KMS-11 (cell line): Measurements from ENCODE around the gene SLC38A4.

Experiments
- H2AFZ ChIP-seq: fragments of 200-600 bp; sonication (generic); 2 replicates; pipeline ENCODE4 v1.6.1; 2016; ENCODE audit warnings: antibody characterized with exemption, mixed run types, low read depth
- H3K27ac ChIP-seq: fragments of 200-600 bp; sonication (generic); 2 replicates; pipeline ENCODE4 v1.6.1; 2016; ENCODE audit warnings: mild to moderate bottlenecking, mixed run types
- H3K27me3 ChIP-seq: fragments of 200-600 bp; sonication (generic); 2 replicates; pipeline ENCODE4 v1.6.1; 2017; ENCODE audit warnings: mild to moderate bottlenecking, low read depth, mixed run types, moderate library complexity; ENCODE audit not compliant: insufficient read depth
- H3K36me3 ChIP-seq: fragments of 200-600 bp; sonication (generic); 2 replicates; pipeline ENCODE4 v1.6.1; 2017; ENCODE audit warnings: mild to moderate bottlenecking, mixed run types; ENCODE audit not compliant: insufficient read depth
- H3K4me1 ChIP-seq: fragments of 200-600 bp; sonication (generic); 2 replicates; pipeline ENCODE4 v1.6.1; 2016; ENCODE audit warnings: mild to moderate bottlenecking, low read depth, mixed run types; ENCODE audit not compliant: poor library complexity, severe bottlenecking
- H3K4me2 ChIP-seq: fragments of 200-600 bp; sonication (generic); 2 replicates; pipeline ENCODE4 v1.7.0; 2016; ENCODE audit warnings: mild to moderate bottlenecking, mixed run types
- H3K4me3 ChIP-seq: fragments of 200-600 bp; sonication (generic); IDR thresholded peaks from 2 replicates; pipeline ENCODE4 v1.6.1; 2017; ENCODE audit warnings: low read depth, low read length, mixed read lengths; ENCODE audit not compliant: insufficient read depth
- H3K79me2 ChIP-seq: fragments of 200-600 bp; sonication (generic); 2 replicates; pipeline ENCODE4 v1.6.1; 2016; ENCODE audit warnings: low read depth, mixed run types; ENCODE audit not compliant: insufficient read depth
- H3K9ac ChIP-seq: fragments of 200-600 bp; sonication (generic); 2 replicates; pipeline ENCODE4 v1.6.1; 2016; ENCODE audit warnings: mild to moderate bottlenecking, mixed run types
- H4K20me1 ChIP-seq: fragments of 200-600 bp; sonication (generic); 2 replicates; pipeline ENCODE4 v1.6.1; 2016; ENCODE audit warnings: mild to moderate bottlenecking, mixed run types; ENCODE audit not compliant: insufficient read depth
- TF ChIP-seq, protein P1 (sequence below): fragments of 200-600 bp; sonication (generic); conservative IDR thresholded peaks from 2 replicates; pipeline ENCODE4 v1.6.1; 2017; ENCODE audit warnings: low read depth, mild to moderate bottlenecking, antibody characterized with exemption, low read length, moderate library complexity, mixed read lengths

The SLC38A4 gene

DNA sequence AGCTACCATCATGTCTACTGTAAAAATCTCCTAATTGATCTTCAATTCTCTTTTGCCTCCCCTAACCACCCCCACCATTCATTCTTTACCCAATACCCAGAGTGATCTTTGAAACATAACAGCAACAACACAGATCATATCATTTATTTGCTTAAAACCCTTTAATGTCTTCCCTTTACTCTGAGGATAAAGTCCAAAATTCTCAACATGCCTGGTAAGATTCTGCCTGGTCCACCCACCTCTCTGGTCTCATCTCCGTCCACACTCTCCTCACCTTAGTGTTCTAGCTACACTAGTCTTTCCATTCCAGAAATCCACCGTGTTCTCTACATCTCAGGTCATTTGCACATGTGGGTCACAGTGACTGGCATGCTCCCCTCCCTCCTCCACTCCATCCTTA, 27.7 kb downstream of the SLC38A4 start:
- H3K4me2 ChIP-seq, result no peak overlapping the region
- no peak overlapping the region for H3K4me3 ChIP-seq
- TF ChIP-seq, protein P1, sequence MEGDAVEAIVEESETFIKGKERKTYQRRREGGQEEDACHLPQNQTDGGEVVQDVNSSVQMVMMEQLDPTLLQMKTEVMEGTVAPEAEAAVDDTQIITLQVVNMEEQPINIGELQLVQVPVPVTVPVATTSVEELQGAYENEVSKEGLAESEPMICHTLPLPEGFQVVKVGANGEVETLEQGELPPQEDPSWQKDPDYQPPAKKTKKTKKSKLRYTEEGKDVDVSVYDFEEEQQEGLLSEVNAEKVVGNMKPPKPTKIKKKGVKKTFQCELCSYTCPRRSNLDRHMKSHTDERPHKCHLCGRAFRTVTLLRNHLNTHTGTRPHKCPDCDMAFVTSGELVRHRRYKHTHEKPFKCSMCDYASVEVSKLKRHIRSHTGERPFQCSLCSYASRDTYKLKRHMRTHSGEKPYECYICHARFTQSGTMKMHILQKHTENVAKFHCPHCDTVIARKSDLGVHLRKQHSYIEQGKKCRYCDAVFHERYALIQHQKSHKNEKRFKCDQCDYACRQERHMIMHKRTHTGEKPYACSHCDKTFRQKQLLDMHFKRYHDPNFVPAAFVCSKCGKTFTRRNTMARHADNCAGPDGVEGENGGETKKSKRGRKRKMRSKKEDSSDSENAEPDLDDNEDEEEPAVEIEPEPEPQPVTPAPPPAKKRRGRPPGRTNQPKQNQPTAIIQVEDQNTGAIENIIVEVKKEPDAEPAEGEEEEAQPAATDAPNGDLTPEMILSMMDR, result no peak
- no peaks in the 10 kb centered on the region for H3K4me1 ChIP-seq
- no peak overlapping the region for H3K27ac ChIP-seq
- no peak overlapping the region for H3K9ac ChIP-seq
- H3K79me2 ChIP-seq, result no peaks in the 10 kb centered on the region
- H3K27me3 ChIP-seq, result no peaks in the 10 kb centered on the region
- no peaks in the 10 kb centered on the region for H4K20me1 ChIP-seq
- no peaks in the 10 kb centered on the region for H3K36me3 ChIP-seq
- no peak overlapping the region for H2AFZ ChIP-seq

DNA sequence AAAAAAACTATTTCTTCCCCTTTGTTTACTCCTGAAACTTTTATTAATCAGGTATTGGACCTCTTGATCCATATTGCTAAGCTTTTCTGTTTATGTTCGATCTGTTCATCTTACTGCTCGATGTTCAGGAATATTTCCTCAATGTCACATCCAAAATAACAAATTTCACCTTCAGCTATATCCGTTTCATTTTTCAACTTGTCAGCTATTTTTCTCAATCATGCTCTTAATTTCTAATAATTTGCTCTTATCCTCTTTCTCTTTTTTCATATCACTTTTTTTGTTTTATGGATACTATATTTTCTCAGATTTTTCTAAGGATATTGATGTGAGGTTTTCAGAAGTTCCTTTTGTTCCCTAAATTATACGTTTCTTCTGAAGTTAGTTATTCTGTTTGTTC, 29.8 kb downstream of the SLC38A4 start:
- Histone ChIP-seq H3K4me3 (no peak overlapping the region), H4K20me1 (no peaks in the 10 kb centered on the region), H2AFZ (no peak overlapping the region), H3K9ac (no peak overlapping the region), H3K4me2 (no peak overlapping the region), H3K79me2 (no peaks in the 10 kb centered on the region), H3K27me3 (no peaks in the 10 kb centered on the region), H3K27ac (no peak overlapping the region), H3K4me1 (no peaks in the 10 kb centered on the region), H3K36me3 (no peaks in the 10 kb centered on the region)
- TF ChIP-seq, protein P1, result no peak

DNA sequence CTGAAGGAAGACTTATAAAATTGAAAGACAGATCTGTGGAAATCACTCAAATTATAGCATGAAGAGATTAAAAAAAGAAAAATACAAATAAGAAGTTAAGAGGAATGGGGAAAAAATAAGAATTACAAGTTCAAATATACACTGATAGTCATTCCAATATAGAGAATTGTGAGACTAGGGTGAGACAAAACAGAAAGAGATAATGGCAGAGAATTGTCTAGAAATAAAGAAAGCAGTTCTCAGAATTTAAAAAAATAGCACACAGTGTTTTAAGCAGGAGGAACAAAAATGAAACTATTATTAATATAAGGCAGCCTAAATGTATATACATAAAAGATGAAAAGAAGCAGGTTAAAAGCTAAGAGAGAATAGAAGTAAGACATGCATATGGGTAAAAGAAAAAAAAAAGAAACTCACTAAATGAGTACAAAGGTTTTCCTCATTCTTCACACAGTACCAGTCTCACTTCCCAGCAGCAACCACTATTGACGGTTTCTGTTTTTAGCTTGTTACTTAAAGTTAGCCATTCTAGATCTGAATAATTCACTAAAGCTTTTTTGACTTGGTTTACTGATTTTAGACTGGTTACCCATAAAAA, 31.1 kb downstream of the SLC38A4 start:
- Histone ChIP-seq H3K4me3 (no peak overlapping the region), H3K4me2 (no peak overlapping the region), H3K9ac (no peak overlapping the region), H4K20me1 (no peaks in the 10 kb centered on the region), H3K79me2 (no peaks in the 10 kb centered on the region), H2AFZ (no peak overlapping the region), H3K4me1 (no peaks in the 10 kb centered on the region), H3K27me3 (no peaks in the 10 kb centered on the region), H3K36me3 (no peaks in the 10 kb centered on the region), H3K27ac (no peak overlapping the region)
- TF ChIP-seq, protein P1, result no peak

DNA sequence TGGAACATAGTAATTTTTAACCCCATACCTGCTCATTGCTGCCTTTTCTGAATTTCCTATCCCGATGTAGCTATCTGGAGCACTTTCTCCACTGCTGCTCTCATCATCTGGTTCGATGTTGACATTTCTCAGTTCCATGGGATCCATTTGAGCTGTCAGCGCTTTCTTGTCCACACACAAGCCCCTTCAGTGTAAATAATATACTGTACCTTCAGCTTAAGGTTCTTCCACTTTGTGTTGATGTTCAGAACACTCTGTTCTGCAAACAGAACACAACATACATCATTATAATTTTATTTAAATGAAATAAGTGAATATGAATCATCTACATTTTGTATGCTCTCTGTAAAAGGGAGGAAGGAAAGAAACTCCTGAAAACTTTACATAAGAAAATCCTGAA, 32.9 kb downstream of the SLC38A4 start:
- Histone ChIP-seq H3K4me3 (no peak overlapping the region), H3K79me2 (no peaks in the 10 kb centered on the region), H3K27ac (no peak overlapping the region), H3K36me3 (no peaks in the 10 kb centered on the region), H3K4me1 (no peaks in the 10 kb centered on the region), H4K20me1 (no peaks in the 10 kb centered on the region), H2AFZ (no peak overlapping the region), H3K9ac (no peak overlapping the region), H3K4me2 (no peak overlapping the region), H3K27me3 (no peaks in the 10 kb centered on the region)
- TF ChIP-seq, protein P1, result no peak
